OCI-LY1 (cell line): ENCODE measurements around the gene BANF2.

ENCODE experiments used
- CTCF ChIP-seq: fragments of 200-600 bp; sonication (generic), shearing (Covaris generic); IDR thresholded peaks from 2 replicates; pipeline ENCODE4 v1.5.1; 2017; ENCODE audit warnings: mild to moderate bottlenecking, antibody characterized with exemption, low read length, moderate library complexity, mixed read lengths
- EZH2 ChIP-seq: fragments of 200-600 bp; sonication (generic), shearing (Covaris generic); IDR thresholded peaks from 2 replicates; pipeline ENCODE4 v1.8.0; 2017; ENCODE audit warnings: borderline replicate concordance, mixed run types, mild to moderate bottlenecking, antibody characterized with exemption, low read length, moderate library complexity, mixed read lengths

DNA sequence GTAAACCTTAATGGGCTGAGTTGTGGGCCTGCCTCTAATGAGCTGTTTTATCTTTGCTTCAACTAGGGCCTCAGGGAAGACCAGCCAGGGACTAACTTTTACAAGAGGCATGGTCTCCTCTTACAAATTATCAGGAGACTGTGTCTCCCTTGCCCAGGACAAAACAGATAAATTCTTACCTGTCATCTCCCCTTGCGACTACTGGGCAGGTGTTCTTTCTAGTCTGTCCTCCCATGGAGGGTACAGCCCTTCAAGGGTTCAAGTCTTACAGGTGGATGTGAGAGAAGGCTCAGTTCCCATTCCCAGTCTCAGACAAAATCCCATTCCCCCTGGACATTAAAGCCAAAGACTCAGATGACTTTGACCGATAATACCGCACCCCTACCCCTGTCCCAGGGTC, 31.3 kb upstream of the BANF2 start:
- no peak for TF ChIP-seq CTCF
- no peak for TF ChIP-seq EZH2
